GM10266 (cell line): Measurements from ENCODE around the gene CENATAC.
"Not testable (repeated sequence)": the region's sequence is repeated elsewhere in the genome, so short reads cannot be mapped to it uniquely, and the experiment has no call there.

Experiments
- DNase-seq: peaks from one replicate; pipeline ENCODE4 v3.0.0; 2012; ENCODE audit errors: extremely low spot score
- TF ChIP-seq, protein P1 (sequence below): IDR thresholded peaks from 2 replicates; pipeline ENCODE4 v1.5.1; 2012; ENCODE audit warnings: mild to moderate bottlenecking, low read depth; ENCODE audit not compliant: control insufficient read depth, insufficient read depth; ENCODE audit errors: missing control alignments

The CENATAC gene

DNA sequence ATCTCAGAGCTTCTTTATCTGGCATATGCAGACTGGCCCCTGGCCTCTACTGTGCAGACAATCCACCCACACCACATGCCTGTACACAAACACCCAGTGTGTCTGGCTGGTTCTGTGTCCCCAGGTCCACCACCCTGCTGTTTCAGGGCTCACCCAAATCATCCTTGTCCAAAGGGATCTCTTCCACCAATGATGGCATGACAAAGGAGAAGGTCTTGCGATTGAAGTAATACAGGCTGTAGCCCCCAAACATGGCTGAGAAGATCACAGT, 31.1 kb downstream of the CENATAC start:
- TF ChIP-seq, protein P1, sequence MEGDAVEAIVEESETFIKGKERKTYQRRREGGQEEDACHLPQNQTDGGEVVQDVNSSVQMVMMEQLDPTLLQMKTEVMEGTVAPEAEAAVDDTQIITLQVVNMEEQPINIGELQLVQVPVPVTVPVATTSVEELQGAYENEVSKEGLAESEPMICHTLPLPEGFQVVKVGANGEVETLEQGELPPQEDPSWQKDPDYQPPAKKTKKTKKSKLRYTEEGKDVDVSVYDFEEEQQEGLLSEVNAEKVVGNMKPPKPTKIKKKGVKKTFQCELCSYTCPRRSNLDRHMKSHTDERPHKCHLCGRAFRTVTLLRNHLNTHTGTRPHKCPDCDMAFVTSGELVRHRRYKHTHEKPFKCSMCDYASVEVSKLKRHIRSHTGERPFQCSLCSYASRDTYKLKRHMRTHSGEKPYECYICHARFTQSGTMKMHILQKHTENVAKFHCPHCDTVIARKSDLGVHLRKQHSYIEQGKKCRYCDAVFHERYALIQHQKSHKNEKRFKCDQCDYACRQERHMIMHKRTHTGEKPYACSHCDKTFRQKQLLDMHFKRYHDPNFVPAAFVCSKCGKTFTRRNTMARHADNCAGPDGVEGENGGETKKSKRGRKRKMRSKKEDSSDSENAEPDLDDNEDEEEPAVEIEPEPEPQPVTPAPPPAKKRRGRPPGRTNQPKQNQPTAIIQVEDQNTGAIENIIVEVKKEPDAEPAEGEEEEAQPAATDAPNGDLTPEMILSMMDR, result no peak
- no peak for DNase-seq

DNA sequence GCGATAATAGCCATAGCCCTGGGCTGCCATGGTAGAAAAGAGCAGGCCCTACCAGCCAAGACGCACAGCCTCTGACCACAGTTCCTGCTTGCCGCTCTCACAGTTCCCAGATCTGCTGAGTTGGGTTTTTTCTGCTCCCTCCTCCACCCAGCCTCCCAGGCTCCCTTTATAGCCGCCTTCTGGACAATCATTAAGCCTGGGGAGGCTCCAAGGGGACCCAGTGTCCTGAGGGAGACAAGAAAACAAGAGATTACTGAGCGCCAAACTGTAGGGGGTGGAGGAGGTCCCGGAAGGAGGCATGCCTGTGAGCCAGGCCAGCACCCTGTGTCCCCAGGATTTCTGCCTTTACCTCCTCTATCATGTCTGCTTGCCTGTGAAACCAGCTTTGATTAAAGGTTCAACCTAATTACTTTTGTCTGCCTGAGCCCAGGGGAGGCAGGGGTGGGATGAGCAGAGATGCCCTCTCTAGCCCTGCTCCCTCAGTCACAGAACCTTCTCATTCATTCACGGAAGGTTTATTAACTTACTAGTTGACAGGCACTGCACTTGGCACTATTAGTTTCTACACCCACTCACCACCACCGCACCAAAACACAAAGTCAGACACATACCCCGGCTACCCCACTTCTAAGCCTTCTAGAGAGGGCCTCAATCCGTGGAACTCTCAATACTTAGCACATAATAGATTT, 31.5 kb downstream of the CENATAC start:
- TF ChIP-seq, protein P1, result no peak
- DNase-seq, result no peak

DNA sequence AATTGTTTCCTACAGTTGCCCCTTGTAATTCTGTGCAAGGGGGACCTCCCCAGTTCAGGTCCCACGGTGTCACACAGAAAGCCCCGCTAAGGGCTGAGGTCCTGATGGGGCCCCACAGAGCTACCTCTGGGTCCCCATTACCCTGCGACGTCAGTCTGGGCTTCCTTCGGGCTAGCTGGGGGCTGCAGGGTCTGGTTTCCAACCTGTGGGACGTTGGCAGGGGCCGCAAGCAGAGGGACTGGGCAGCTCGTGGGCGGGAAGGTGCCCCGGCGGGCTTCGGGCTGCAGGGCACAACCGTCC, 32.0 kb downstream of the CENATAC start:
- DNase-seq, result no peak
- TF ChIP-seq, protein P1, result no peak

DNA sequence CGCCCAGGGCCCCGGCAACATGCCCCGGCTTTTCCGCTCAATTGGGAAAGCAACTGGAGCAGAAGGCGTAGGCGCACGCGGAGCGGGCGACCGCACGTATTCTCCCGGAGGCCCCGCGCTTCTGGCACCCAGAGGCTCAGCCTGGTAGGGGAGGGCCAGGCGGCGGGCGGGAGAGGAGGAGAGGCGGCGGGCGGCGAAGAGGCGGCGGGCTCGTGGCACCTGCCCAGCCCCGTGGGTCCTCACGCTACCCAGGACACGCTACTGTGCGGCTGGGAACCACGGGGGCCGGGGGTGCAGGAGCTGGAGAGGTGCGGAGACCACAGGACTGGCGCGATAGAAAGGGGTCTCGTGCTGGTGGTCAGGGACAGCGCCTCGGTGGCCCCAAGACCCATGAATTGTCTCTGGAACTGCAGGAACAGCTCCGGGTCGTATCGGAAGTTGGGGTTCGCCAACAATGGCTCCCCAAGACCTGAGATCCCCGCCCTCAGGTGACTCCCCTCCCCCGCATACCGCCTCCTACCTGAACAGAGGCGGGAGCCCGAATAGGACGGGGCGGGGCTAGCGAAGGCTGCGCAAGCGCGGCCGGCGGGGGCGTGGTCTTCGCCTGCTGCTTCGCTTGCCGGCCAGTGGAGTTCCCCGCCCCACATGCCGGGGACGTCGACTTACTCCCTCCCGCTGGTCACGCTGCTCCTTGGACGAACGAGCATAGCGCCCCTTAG, 32.5 kb downstream of the CENATAC start, which contains the start of gene SLC37A4:
Gene SLC37A4, minus strand, starts transcription at position 549 of the 719 bp plus-strand sequence.
- peak; percentile 97 for DNase-seq
- TF ChIP-seq, protein P1, result peak; percentile 95

DNA sequence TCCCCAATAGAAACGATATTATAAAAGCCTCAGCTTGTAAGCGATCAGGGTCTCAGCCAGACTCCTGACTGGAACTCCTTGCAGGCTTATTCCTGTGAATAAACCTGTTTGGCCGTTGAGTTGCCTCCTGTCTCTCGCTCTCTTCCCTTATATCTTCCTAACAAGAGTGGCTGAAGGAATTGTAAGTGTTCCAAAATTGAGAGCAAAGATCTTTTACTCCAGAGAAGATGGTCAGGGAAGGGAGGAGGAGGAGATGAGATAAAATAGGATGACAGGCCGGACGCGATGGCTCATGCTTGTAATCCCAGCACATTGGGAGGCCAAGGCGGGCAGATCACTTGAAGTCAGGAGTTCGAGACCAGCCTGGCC, 34.0 kb downstream of the CENATAC start:
- DNase-seq, result no peak
- TF ChIP-seq, protein P1, result no peak

DNA sequence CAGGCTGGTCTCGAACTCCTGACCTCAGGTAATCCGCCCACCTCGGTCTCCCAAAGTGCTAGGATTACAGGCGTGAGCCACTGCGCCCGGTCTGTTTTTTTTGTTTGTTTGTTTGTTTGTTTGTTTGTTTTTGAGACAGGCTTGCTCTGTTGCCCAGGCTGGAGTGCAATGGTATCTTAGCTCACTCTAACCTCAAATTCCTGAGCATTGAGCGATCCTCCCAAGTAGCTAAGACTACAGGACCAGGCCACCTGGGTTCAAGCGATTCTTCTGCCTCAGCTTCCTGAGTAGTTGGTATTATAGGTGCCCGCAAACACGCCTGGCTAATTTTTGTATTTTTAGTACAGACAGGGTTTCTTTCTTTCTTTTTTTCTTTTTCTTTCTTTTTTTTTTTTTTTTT, 35.5 kb downstream of the CENATAC start:
- DNase-seq, result not testable (repeated sequence)

DNA sequence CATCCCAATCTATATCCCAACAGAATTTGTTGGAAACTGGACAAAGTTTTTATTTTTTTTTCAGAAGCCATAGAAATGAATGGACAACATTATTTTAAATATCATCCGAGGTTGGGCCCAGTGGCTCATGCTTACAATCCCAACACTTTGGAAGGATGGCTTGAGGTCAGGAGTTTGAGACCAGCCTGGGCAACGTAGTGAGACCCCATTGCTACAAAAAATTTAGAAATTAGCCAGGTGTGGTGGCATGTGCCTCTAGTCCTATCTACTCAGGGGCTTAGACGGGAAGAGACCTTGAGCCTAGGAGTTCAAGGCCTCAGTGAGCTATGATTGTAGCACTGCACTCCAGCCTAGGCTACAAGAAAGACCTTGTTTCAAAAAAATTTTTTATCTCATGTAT, 36.9 kb downstream of the CENATAC start:
- TF ChIP-seq, protein P1, result no peak
- DNase-seq, result no peak
